Epithelial cell of prostate (primary cell): ENCODE data around the gene DCAF4L1.
A peak's percentile ranks its signal among the peaks of the same experiment; 100 is the strongest.

Experiments
- DNase-seq: peaks from one replicate; pipeline ENCODE4 v3.0.0-alpha.2; 2011; ENCODE audit warnings: low read depth, low spot score
- H3K27ac ChIP-seq: fragments of 450-650 bp; 2 replicates; pipeline ENCODE4 v1.5.1; 2017; ENCODE audit warnings: mild to moderate bottlenecking

DCAF4L1 gene

GRCh38 chr4:41985151-41985550 is 3.6 kb downstream of the DCAF4L1 start:
- no peak for DNase-seq
- H3K27ac ChIP-seq, result no peak overlapping the region

- DNase-seq, result no peak
- peak overlapping the region; percentile 63 for H3K27ac ChIP-seq
Measured at GRCh38 chr4:41989994-41990364, 8.4 kb downstream of the DCAF4L1 start.

- peak within 1 kb of the TSS; percentile 63 for H3K27ac ChIP-seq
Measured at GRCh38 chr4:41990365-41991111, 9.0 kb downstream of the DCAF4L1 start, which contains the start of gene SLC30A9. Gene SLC30A9, plus strand, starts transcription at chr4:41990530. Its CDS starts 122 bp downstream, at chr4:41990652.

GRCh38 chr4:41991916-41992767 is 10.6 kb downstream of the DCAF4L1 start:
- peak; percentile 20 for DNase-seq
- H3K27ac ChIP-seq, result peak overlapping the region; percentile 63

More at GRCh38 chr4:41990365-41991111, 9.0 kb downstream of the DCAF4L1 start, which contains the start of gene SLC30A9:
- DNase-seq, result peak; percentile 74

GRCh38 chr4:41992967-41993857 is 11.7 kb downstream of the DCAF4L1 start:
- no peak for DNase-seq
- no peak overlapping the region for H3K27ac ChIP-seq

GRCh38 chr4:41994461-41994985 is 13.0 kb downstream of the DCAF4L1 start:
- no peak for DNase-seq
- no peak overlapping the region for H3K27ac ChIP-seq

- no peak for DNase-seq
- no peak overlapping the region for H3K27ac ChIP-seq
Measured at GRCh38 chr4:41998019-41998418, 16.5 kb downstream of the DCAF4L1 start.

- no peak for DNase-seq
Measured at GRCh38 chr4:41999321-41999720, 17.8 kb downstream of the DCAF4L1 start.

GRCh38 chr4:42008011-42008786 is 26.6 kb downstream of the DCAF4L1 start:
- no peak overlapping the region for H3K27ac ChIP-seq
- no peak for DNase-seq

More at GRCh38 chr4:41999321-41999720, 17.8 kb downstream of the DCAF4L1 start:
- no peak overlapping the region for H3K27ac ChIP-seq

- no peak overlapping the region for H3K27ac ChIP-seq
- DNase-seq, result no peak
Measured at GRCh38 chr4:42015438-42015837, 33.9 kb downstream of the DCAF4L1 start.

GRCh38 chr4:42018451-42018850 is 36.9 kb downstream of the DCAF4L1 start:
- no peak for DNase-seq
- no peak overlapping the region for H3K27ac ChIP-seq
